IMR-90 (cell line): ENCODE data around the gene IL36RN. TPM values are rescaled to one million over a fixed set of nuclear protein-coding genes. Genes with fewer than 3 reads are reported as not detected.

Source experiments
- ATAC-seq: fragments of 200-7000 bp; cut with Tn5 transposase; 2 replicates; pipeline ENCODE4 v1.9.1; 2020; ENCODE audit warnings: low read depth, mild to moderate bottlenecking, moderate library complexity
- BruUV-seq: library from RNA; stranded (reverse); fragments of 400-500 nt; replicated peaks from 2 replicates; lab custom pipeline; 2021; lab: Mats Ljungman, UMichigan
- CTCF ChIA-PET: fragments of 300-600 bp; formaldehyde crosslinking; extraction: SDS; loops from one replicate; lab custom pipeline; 2021; ENCODE audit warnings: antibody characterized with exemption; lab: Yijun Ruan, JAX
- POLR2A ChIA-PET: fragments of 300-600 bp; sonication (Branson Sonifier 250); formaldehyde crosslinking; loops from one replicate; lab custom pipeline; 2022; ENCODE audit warnings: antibody characterized with exemption; ENCODE audit not compliant: unreplicated experiment; lab: Charles Lee
- DNase-seq: peaks from one replicate; pipeline ENCODE4 v3.0.0; 2013
- H2AFZ ChIP-seq: replicated peaks from 2 replicates; pipeline ENCODE3; 2013; ENCODE audit warnings: low read length, mild to moderate bottlenecking; ENCODE audit not compliant: poor library complexity
- H2AK5ac ChIP-seq: 2 replicates; pipeline ENCODE4 v1.6.1; 2013; ENCODE audit warnings: low read depth, low read length, inconsistent platforms
- H2AK9ac ChIP-seq: replicated peaks from 2 replicates; pipeline ENCODE3; 2013; ENCODE audit warnings: mild to moderate bottlenecking, low read depth, low read length, moderate library complexity; ENCODE audit not compliant: poor library complexity
- H2BK120ac ChIP-seq: 2 replicates; pipeline ENCODE4 v1.6.1; 2013; ENCODE audit warnings: low read depth, low read length, inconsistent platforms
- H2BK15ac ChIP-seq: 3 replicates; pipeline ENCODE4 v1.6.1; 2013; ENCODE audit warnings: low read depth, low read length, inconsistent platforms
- H2BK20ac ChIP-seq: 2 replicates; pipeline ENCODE4 v1.6.1; 2013; ENCODE audit warnings: low read depth, mild to moderate bottlenecking, inconsistent platforms, low read length, moderate library complexity
- H2BK5ac ChIP-seq: 2 replicates; pipeline ENCODE4 v1.6.1; 2013; ENCODE audit warnings: mild to moderate bottlenecking, low read depth, low read length, inconsistent platforms; ENCODE audit not compliant: poor library complexity, severe bottlenecking
- H3K14ac ChIP-seq: replicated peaks from 2 replicates; pipeline ENCODE4 v1.6.1; 2013; ENCODE audit warnings: low read depth, low read length, inconsistent platforms
- H3K18ac ChIP-seq: 2 replicates; pipeline ENCODE4 v1.6.1; 2013; ENCODE audit warnings: low read depth, low read length, control low read depth
- H3K23ac ChIP-seq: 2 replicates; pipeline ENCODE4 v1.6.1; 2013; ENCODE audit warnings: low read depth, low read length, inconsistent platforms
- H3K27ac ChIP-seq: 2 replicates; pipeline ENCODE4 v1.5.1; 2013; ENCODE audit warnings: mild to moderate bottlenecking, control low read depth, low read length; ENCODE audit not compliant: insufficient read depth
- H3K27me3 ChIP-seq: 2 replicates; pipeline ENCODE4 v1.6.1; 2013; ENCODE audit warnings: low read length; ENCODE audit not compliant: control insufficient read depth, insufficient read depth
- H3K36me3 ChIP-seq: 2 replicates; pipeline ENCODE4 v1.6.1; 2013; ENCODE audit warnings: low read length, mixed read lengths; ENCODE audit not compliant: control insufficient read depth, insufficient read depth
- H3K4ac ChIP-seq: 2 replicates; pipeline ENCODE4 v1.6.1; 2013; ENCODE audit warnings: low read depth, low read length, inconsistent platforms
- H3K4me1 ChIP-seq: 2 replicates; pipeline ENCODE4 v1.6.1; 2013; ENCODE audit warnings: low read length, mixed read lengths; ENCODE audit not compliant: control insufficient read depth, insufficient read depth
- H3K4me2 ChIP-seq: 2 replicates; pipeline ENCODE4 v1.6.1; 2013; ENCODE audit warnings: low read depth, mild to moderate bottlenecking, control low read depth, low read length, moderate library complexity
- H3K4me3 ChIP-seq: 2 replicates; pipeline ENCODE4 v1.5.1; 2013; ENCODE audit warnings: low read depth, mild to moderate bottlenecking, control low read depth, low read length, moderate library complexity; ENCODE audit not compliant: insufficient read depth
- H3K56ac ChIP-seq: 2 replicates; pipeline ENCODE4 v1.6.1; 2013; ENCODE audit warnings: low read length, inconsistent platforms; ENCODE audit not compliant: insufficient read depth; ENCODE audit errors: extremely low read depth
- H3K79me1 ChIP-seq, 2 experiments: 2 replicates each; pipeline ENCODE4 v1.6.1; 2013; ENCODE audit warnings: low read length in 2 of 2, inconsistent platforms in 1 of 2, low read depth in 1 of 2
- H3K9ac ChIP-seq: 2 replicates; pipeline ENCODE4 v1.6.1; 2013; ENCODE audit warnings: low read depth, low read length, control low read depth
- H3K9me1 ChIP-seq: 2 replicates; pipeline ENCODE4 v1.6.1; 2013; ENCODE audit warnings: low read length, inconsistent platforms; ENCODE audit not compliant: insufficient read depth
- H3K9me3 ChIP-seq: 2 replicates; pipeline ENCODE4 v1.6.1; 2013; ENCODE audit warnings: low read length; ENCODE audit not compliant: control insufficient read depth, insufficient read depth
- H4K20me1 ChIP-seq: 2 replicates; pipeline ENCODE4 v1.6.1; 2013; ENCODE audit warnings: low read length, inconsistent platforms; ENCODE audit not compliant: insufficient read depth
- H4K5ac ChIP-seq: 2 replicates; pipeline ENCODE4 v1.6.1; 2013; ENCODE audit warnings: mild to moderate bottlenecking, low read depth, low read length, control low read depth
- H4K8ac ChIP-seq, 2 experiments: 2 replicates each; pipeline ENCODE4 v1.6.1; 2013; ENCODE audit warnings: low read depth in 2 of 2, low read length in 2 of 2, control low read depth in 1 of 2, inconsistent platforms in 1 of 2
- H4K91ac ChIP-seq: 2 replicates; pipeline ENCODE4 v1.6.1; 2013; ENCODE audit warnings: low read depth, low read length, inconsistent platforms; ENCODE audit not compliant: insufficient read depth
- BHLHE40 ChIP-seq: fragments of 150-350 bp; IDR thresholded peaks from 2 replicates; pipeline ENCODE4 v1.6.1; 2016; ENCODE audit warnings: mild to moderate bottlenecking, low read depth, low read length
- CHD1 ChIP-seq: IDR thresholded peaks from 2 replicates; pipeline ENCODE4 v1.6.1; 2012; ENCODE audit warnings: low read depth, low read length, improper control_type of control experiment
- ELK1 ChIP-seq: fragments of 150-350 bp; IDR thresholded peaks from 2 replicates; pipeline ENCODE4 v1.6.1; 2016; ENCODE audit warnings: low read depth, mild to moderate bottlenecking, low read length, moderate library complexity, borderline replicate concordance
- MAZ ChIP-seq: IDR thresholded peaks from 2 replicates; pipeline ENCODE4 v1.6.1; 2012; ENCODE audit warnings: low read depth, mild to moderate bottlenecking, low read length, improper control_type of control experiment, moderate library complexity, borderline replicate concordance
- NFE2L2 ChIP-seq: fragments of 150-350 bp; IDR thresholded peaks from 2 replicates; pipeline ENCODE4 v1.6.1; 2016; ENCODE audit warnings: low read depth, mild to moderate bottlenecking, low read length
- POLR2A ChIP-seq: IDR thresholded peaks from 2 replicates; pipeline ENCODE4 v1.6.1; 2012; ENCODE audit warnings: mild to moderate bottlenecking, low read depth, low read length
- SMC3 ChIP-seq: fragments of 150-350 bp; IDR thresholded peaks from 2 replicates; pipeline ENCODE4 v1.6.1; 2016; ENCODE audit warnings: low read depth, mild to moderate bottlenecking, antibody characterized with exemption, low read length, moderate library complexity
- USF2 ChIP-seq: fragments of 150-350 bp; IDR thresholded peaks from 2 replicates; pipeline ENCODE4 v1.6.1; 2017; ENCODE audit warnings: mild to moderate bottlenecking, antibody characterized with exemption, low read length, low read depth
- WGBS, 2 experiments: methylation state at CpG; one replicate each; pipeline versions ENCODE4 v1.1.5 to v1.1.7; 2013; ENCODE audit warnings: missing lambda C conversion rate in 2 of 2; ENCODE audit not compliant: insufficient read length in 1 of 2; ENCODE audit errors: extremely low coverage in 2 of 2; 5-methylcytosine and 5-hydroxymethylcytosine counted together
- dilution Hi-C: fragments of 300-500 bp; cut with HindIII; formaldehyde crosslinking; loops from one replicate; pipeline ENCODE4 v1.14.3; 2018; ENCODE audit warnings: low sequenced_read_pairs; ENCODE audit not compliant: unreplicated experiment
- in situ Hi-C: fragments of 300-500 bp; cut with MboI; formaldehyde crosslinking; loops from 3 replicates; pipeline ENCODE4 v1.14.3; 2019; ENCODE audit warnings: low sequenced_read_pairs, inconsistent platforms, mixed read lengths
- intact Hi-C: fragments of 100-400 bp; cut with micrococcal nuclease; formaldehyde crosslinking; loops from 2 replicates; pipeline ENCODE4 v1.10.0; 2022
- polyA plus RNA-seq, 3 experiments: library from polyadenylated mRNA; depleted of rRNA; stranded (reverse); fragments of >200 nt; gene quantifications; 2 replicates each; pipeline ENCODE4 v1.2.3, GENCODE V29; 2012; ENCODE audit warnings: low replicate concordance in 1 of 3
- total RNA-seq: library from RNA; depleted of rRNA; stranded (reverse); fragments of >200 nt; gene quantifications from 2 replicates; pipeline ENCODE4 v1.2.3, GENCODE V29; 2012

Gene IL36RN
- total and polyA plus RNA-seq, 2 of the 4 experiments (the other 2 are of a cell fraction) = not detected

GRCh38 chr2:113050921-113051895 is 7.8 kb upstream of the IL36RN start:
- no peak overlapping the region for H3K14ac ChIP-seq
- no peak overlapping the region for H3K23ac ChIP-seq
- H4K91ac ChIP-seq = no peak overlapping the region
- no peak overlapping the region for H3K4me3 ChIP-seq
- H2BK120ac ChIP-seq = no peak overlapping the region
- no peak overlapping the region for H3K4me2 ChIP-seq
- intact Hi-C loops (no loop called here), in situ Hi-C loops (no loop called here), dilution Hi-C loops (no loop called here)
- H2AFZ ChIP-seq = no peak overlapping the region
- H4K5ac ChIP-seq = no peak overlapping the region
- no peaks in the 10 kb centered on the region for H4K20me1 ChIP-seq
- no peak overlapping the region for H2BK5ac ChIP-seq
- TF ChIP-seq ELK1 (no peak), CHD1 (no peak), SMC3 (no peak), BHLHE40 (no peak), POLR2A (no peak), MAZ (no peak), NFE2L2 (no peak), USF2 (no peak)
- no peak overlapping the region for H3K9ac ChIP-seq
- no peak overlapping the region for H2AK5ac ChIP-seq
- H3K56ac ChIP-seq = no peak overlapping the region
- DNase-seq (no peak), ATAC-seq (no peak)
- ChIA-PET CTCF (no interaction called here), POLR2A (no interaction called here)
- BruUV-seq = no TSS peak
- H3K4ac ChIP-seq = no peak overlapping the region
- H3K36me3 ChIP-seq = no peaks in the 10 kb centered on the region
- no peaks in the 10 kb centered on the region; the same call in 1 of the 2 replicates for H3K27me3 ChIP-seq
- no peak overlapping the region for H2BK20ac ChIP-seq
- no peaks in the 10 kb centered on the region for H3K4me1 ChIP-seq
- no peaks in the 10 kb centered on the region; the same call in 1 of the 2 replicates for H3K9me3 ChIP-seq
- no peak overlapping the region for H2AK9ac ChIP-seq
- H3K18ac ChIP-seq = no peak overlapping the region
- no peak overlapping the region for H4K8ac ChIP-seq
- H3K79me1 ChIP-seq = no peaks in the 10 kb centered on the region
- no peak overlapping the region for H2BK15ac ChIP-seq
- no peak overlapping the region for H3K27ac ChIP-seq
- 84% methylated on average over 5 of the region's 38 CpGs; no CpG with 5 or more reads in 1 of the 2 experiments for WGBS, 2 experiments
- no peaks in the 10 kb centered on the region for H3K9me1 ChIP-seq
